ENCODE measurements around the gene GGACT.

- TF ChIP-seq, protein P1, sequence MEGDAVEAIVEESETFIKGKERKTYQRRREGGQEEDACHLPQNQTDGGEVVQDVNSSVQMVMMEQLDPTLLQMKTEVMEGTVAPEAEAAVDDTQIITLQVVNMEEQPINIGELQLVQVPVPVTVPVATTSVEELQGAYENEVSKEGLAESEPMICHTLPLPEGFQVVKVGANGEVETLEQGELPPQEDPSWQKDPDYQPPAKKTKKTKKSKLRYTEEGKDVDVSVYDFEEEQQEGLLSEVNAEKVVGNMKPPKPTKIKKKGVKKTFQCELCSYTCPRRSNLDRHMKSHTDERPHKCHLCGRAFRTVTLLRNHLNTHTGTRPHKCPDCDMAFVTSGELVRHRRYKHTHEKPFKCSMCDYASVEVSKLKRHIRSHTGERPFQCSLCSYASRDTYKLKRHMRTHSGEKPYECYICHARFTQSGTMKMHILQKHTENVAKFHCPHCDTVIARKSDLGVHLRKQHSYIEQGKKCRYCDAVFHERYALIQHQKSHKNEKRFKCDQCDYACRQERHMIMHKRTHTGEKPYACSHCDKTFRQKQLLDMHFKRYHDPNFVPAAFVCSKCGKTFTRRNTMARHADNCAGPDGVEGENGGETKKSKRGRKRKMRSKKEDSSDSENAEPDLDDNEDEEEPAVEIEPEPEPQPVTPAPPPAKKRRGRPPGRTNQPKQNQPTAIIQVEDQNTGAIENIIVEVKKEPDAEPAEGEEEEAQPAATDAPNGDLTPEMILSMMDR (IDR thresholded peaks at IDR 0.05; ENCODE audit: borderline replicate concordance, extremely low read depth, low read length, poor library complexity, severe bottlenecking): no peak
- TF ChIP-seq EZH2 (IDR thresholded peaks at IDR 0.05; ENCODE audit: borderline replicate concordance, low read depth, low read length, severe bottlenecking): no peak
These were observed 12.3 kb upstream of the GGACT start for GRCh38 chr13:100600915-100601314.
